Heart left ventricle (tissue), 16 donors: Measurements from ENCODE around the gene APIP. TPM values are rescaled to one million over a fixed set of nuclear protein-coding genes. Genes with fewer than 3 reads are reported as not detected.

ENCODE experiments used
- ATAC-seq, 4 donors: fragments of 200-7000 bp; cut with Tn5 transposase; one replicate each; pipeline ENCODE4 v1.9.1; 2020 to 2022; ENCODE audit warnings: moderate library complexity in 4 of 4, mild to moderate bottlenecking in 3 of 4, moderate number of reproducible peaks in 1 of 4
- DNase-seq, 5 donors: peaks; one replicate each; pipeline ENCODE4 v3.0.0-alpha.2; 2020
- H3K27ac ChIP-seq, 12 donors: fragments of 200-600 bp; sonication (generic) in 4 of 12; one replicate each; pipeline versions ENCODE4 v1.5.0 to v1.8.0; 2016 to 2022; ENCODE audit warnings: mild to moderate bottlenecking in 2 of 12
- H3K27me3 ChIP-seq, 9 donors: fragments of 200-600 bp; sonication (generic) in 2 of 9; one replicate each; pipeline versions ENCODE4 v1.5.1 to v1.8.0; 2016 to 2022; ENCODE audit warnings: mild to moderate bottlenecking in 3 of 9
- H3K36me3 ChIP-seq, 9 donors: fragments of 200-600 bp; sonication (generic) in 2 of 9; one replicate each; pipeline versions ENCODE4 v1.5.0 to v1.8.0; 2018 to 2022; ENCODE audit warnings: mild to moderate bottlenecking in 2 of 9
- H3K4me1 ChIP-seq, 12 donors: fragments of 200-600 bp; sonication (generic) in 4 of 12; one replicate each; pipeline versions ENCODE4 v1.5.0 to v1.8.0; 2016 to 2022; ENCODE audit warnings: mild to moderate bottlenecking in 3 of 12
- H3K4me3 ChIP-seq, 12 donors: fragments of 200-600 bp; sonication (generic) in 4 of 12; one replicate each; pipeline versions ENCODE4 v1.5.0 to v1.8.0; 2017 to 2022; ENCODE audit warnings: mild to moderate bottlenecking in 9 of 12, moderate library complexity in 4 of 12
- H3K9me3 ChIP-seq, 12 donors: fragments of 200-600 bp; sonication (generic) in 4 of 12; one replicate each; pipeline versions ENCODE4 v1.5.0 to v1.8.0; 2016 to 2022; ENCODE audit warnings: mild to moderate bottlenecking in 1 of 12
- CTCF ChIP-seq, 12 donors: fragments of 200-600 bp; sonication (generic) in 4 of 12; IDR thresholded peaks; one replicate each; pipeline versions ENCODE4 v1.5.0 to v1.8.0; 2018 to 2022; ENCODE audit warnings: antibody characterized with exemption in 12 of 12, mild to moderate bottlenecking in 5 of 12
- POLR2A ChIP-seq, 2 donors: fragments of 450-650 bp; IDR thresholded peaks; one replicate each; pipeline ENCODE4 v1.6.1; 2017; ENCODE audit warnings: antibody characterized with exemption in 2 of 2, mild to moderate bottlenecking in 2 of 2, moderate library complexity in 2 of 2
- WGBS, 4 donors: extraction: QIAGEN DNeasy Blood & Tissue Kit in 2 of 4; methylation state at CpG; one replicate each; pipeline versions ENCODE4 v1.1.5 to v1.1.7; 2013 to 2018; 5-methylcytosine and 5-hydroxymethylcytosine counted together
- intact Hi-C, 10 donors: fragments of 100-400 bp; cut with DNase I; formaldehyde crosslinking; loops; one replicate each; pipeline versions ENCODE4 v1.11.1 to v1.14.2; 2022
- polyA plus RNA-seq, 2 donors: library from polyadenylated mRNA; stranded (reverse); fragments of 200-250 nt; gene quantifications; one replicate each; pipeline ENCODE4 v1.2.3, GENCODE V29; 2013
- total RNA-seq, 9 donors: library from RNA; depleted of rRNA in 2 of 9; stranded (reverse); fragments of >200 nt in 2 of 9; fragmentation: NEBNext Ultra II Directional in 3 of 9; extraction: Animal tissue kit (Norgen Biotek cat#: 25700) in 3 of 9; gene quantifications; one replicate each; pipeline versions ENCODE4 v1.1.0 to v1.2.4, GENCODE V29; 2016 to 2023
- donor health status: ischemic (EF 13 %, LVEDD 7.1; RV severe dilation, severe dysfunction).
- donor health status: healthy with polysubstance abuse.
- donor health status: DM: no; HTN: yes; CAD: no.
- donor health status: DM: no; HTN: no; CAD: no.
- donor health status: ischemic (EF 25% LVEDD 6.9; RV normal size, moderate dysfunction).
- donor health status: ischemic (EF 25% LVEDD 5.7; RV mildly dilated, moderate dysfunction).
- donor health status: healthy.
- donor health status: DM: yes; HTN: yes; CAD: no.
- donor health status: ischemic (EF 35%, LVEDD 5.7; RV mildly dilated, moderate dysfunction).
- donor health status: nonischemic (EF 11% LVEDD 7.7; RV severe dilation, severe dysfunction).
- donor health status: DM: yes; HTN: yes; CAD: no.
- donor health status: PGD.
- donor health status: ischemic (EF 29% LVEDD 5.4; RV normal size, mild dysfunction).
- donor health status: nonischemic (EF 23%, LVEDD 6.1; RV moderate dilation, normal function).

Gene APIP
- total and polyA plus RNA-seq, 11 donors = 15.8 to 35.3 (median 25.7) TPM

- no peaks in the 10 kb centered on the region for H3K4me1 ChIP-seq
- no peak overlapping the region for H3K4me3 ChIP-seq
- intact Hi-C loops = no loop called here
- DNase-seq (no peak), ATAC-seq (no peak)
- no peaks in the 10 kb centered on the region for H3K36me3 ChIP-seq
- TF ChIP-seq POLR2A (IDR thresholded peaks at IDR 0.05) = no peak
- no peak for TF ChIP-seq CTCF (IDR thresholded peaks at IDR 0.05)
- H3K27me3 ChIP-seq = no peaks in the 10 kb centered on the region
- no peaks in the 10 kb centered on the region for H3K9me3 ChIP-seq
- H3K27ac ChIP-seq = no peak overlapping the region
Observed at GRCh38 chr11:34851916-34852315, 64.3 kb downstream of the APIP start.

- Histone ChIP-seq H3K27ac (no peak overlapping the region), H3K36me3 (no peaks in the 10 kb centered on the region), H3K9me3 (no peaks in the 10 kb centered on the region), H3K27me3 (no peaks in the 10 kb centered on the region), H3K4me1 (no peaks in the 10 kb centered on the region), H3K4me3 (no peak overlapping the region)
- no peak for DNase-seq
- intact Hi-C loops = no loop called here
- ATAC-seq = no peak
- 68 to 84% (median 78%) methylated on average over 4 of the region's 4 CpGs for WGBS, 4 donors
- no peak for TF ChIP-seq CTCF (IDR thresholded peaks at IDR 0.05)
- TF ChIP-seq POLR2A (IDR thresholded peaks at IDR 0.05) = no peak
Observed at GRCh38 chr11:34850334-34850733, 65.8 kb downstream of the APIP start.

GRCh38 chr11:34846467-34846866, 69.7 kb downstream of the APIP start:
- Histone ChIP-seq H3K27me3 (no peaks in the 10 kb centered on the region), H3K27ac (no peak overlapping the region), H3K9me3 (no peaks in the 10 kb centered on the region), H3K4me1 (no peaks in the 10 kb centered on the region), H3K4me3 (no peak overlapping the region), H3K36me3 (no peaks in the 10 kb centered on the region)
- DNase-seq = no peak
- WGBS, 4 donors = 67 to 76% (median 73%) methylated on average over 3 of the region's 3 CpGs
- ATAC-seq = no peak
- TF ChIP-seq CTCF (IDR thresholded peaks at IDR 0.05) = no peak
- no peak for TF ChIP-seq POLR2A (IDR thresholded peaks at IDR 0.05)
- intact Hi-C loops = no loop called here

GRCh38 chr11:34844463-34845112, 71.6 kb downstream of the APIP start:
- intact Hi-C loops = no loop called here
- Histone ChIP-seq H3K4me1 (no peaks in the 10 kb centered on the region), H3K27ac (no peak overlapping the region), H3K36me3 (no peaks in the 10 kb centered on the region), H3K27me3 (no peaks in the 10 kb centered on the region), H3K4me3 (no peak overlapping the region), H3K9me3 (no peaks in the 10 kb centered on the region)
- no peak for ATAC-seq
- TF ChIP-seq CTCF (IDR thresholded peaks at IDR 0.05) (no peak), POLR2A (IDR thresholded peaks at IDR 0.05) (no peak)
- no peak for DNase-seq
- 78 to 84% (median 80%) methylated on average over 5 of the region's 5 CpGs for WGBS, 4 donors
